GM13977 (cell line): Measurements from ENCODE around the gene ARHGEF28.

ENCODE experiments used
- DNase-seq: peaks from one replicate; pipeline ENCODE4 v3.0.0; 2012; ENCODE audit warnings: low spot score
- in situ Hi-C: fragments of 300-500 bp; cut with MboI; formaldehyde crosslinking; loops from one replicate; pipeline ENCODE4 v1.12.0; 2022; ENCODE audit warnings: low sequenced_read_pairs, low pct_unique_long_range_greater_than_20kb, mixed read lengths, inconsistent platforms; ENCODE audit not compliant: unreplicated experiment
- TF ChIP-seq, protein P1 (sequence below): IDR thresholded peaks from 2 replicates; pipeline ENCODE4 v1.5.1; 2012; ENCODE audit warnings: mild to moderate bottlenecking, control low read depth; ENCODE audit not compliant: insufficient read depth; ENCODE audit errors: extremely low read depth, missing control alignments

ARHGEF28 gene

DNA sequence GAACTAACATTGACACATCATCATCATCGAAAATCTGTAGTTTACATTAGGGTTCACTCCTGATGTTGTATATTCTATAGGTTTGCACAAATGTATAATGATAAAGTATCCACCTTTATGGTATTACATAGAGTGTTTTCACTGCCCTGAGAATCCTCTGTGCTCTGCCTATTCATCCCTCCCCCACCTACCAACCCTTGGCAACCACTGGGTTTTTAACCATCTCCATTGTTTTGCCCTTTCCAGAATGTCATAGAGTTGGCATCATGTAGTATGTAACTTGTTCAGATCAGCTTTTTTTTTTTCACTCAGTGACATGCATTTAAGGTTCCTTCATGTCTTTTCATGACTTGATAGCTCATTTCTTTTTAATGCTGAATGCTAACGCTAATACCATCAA is 106.0 kb downstream of the ARHGEF28 start:
- in situ Hi-C loops = no loop called here
- TF ChIP-seq, protein P1, sequence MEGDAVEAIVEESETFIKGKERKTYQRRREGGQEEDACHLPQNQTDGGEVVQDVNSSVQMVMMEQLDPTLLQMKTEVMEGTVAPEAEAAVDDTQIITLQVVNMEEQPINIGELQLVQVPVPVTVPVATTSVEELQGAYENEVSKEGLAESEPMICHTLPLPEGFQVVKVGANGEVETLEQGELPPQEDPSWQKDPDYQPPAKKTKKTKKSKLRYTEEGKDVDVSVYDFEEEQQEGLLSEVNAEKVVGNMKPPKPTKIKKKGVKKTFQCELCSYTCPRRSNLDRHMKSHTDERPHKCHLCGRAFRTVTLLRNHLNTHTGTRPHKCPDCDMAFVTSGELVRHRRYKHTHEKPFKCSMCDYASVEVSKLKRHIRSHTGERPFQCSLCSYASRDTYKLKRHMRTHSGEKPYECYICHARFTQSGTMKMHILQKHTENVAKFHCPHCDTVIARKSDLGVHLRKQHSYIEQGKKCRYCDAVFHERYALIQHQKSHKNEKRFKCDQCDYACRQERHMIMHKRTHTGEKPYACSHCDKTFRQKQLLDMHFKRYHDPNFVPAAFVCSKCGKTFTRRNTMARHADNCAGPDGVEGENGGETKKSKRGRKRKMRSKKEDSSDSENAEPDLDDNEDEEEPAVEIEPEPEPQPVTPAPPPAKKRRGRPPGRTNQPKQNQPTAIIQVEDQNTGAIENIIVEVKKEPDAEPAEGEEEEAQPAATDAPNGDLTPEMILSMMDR = no peak
- no peak for DNase-seq

DNA sequence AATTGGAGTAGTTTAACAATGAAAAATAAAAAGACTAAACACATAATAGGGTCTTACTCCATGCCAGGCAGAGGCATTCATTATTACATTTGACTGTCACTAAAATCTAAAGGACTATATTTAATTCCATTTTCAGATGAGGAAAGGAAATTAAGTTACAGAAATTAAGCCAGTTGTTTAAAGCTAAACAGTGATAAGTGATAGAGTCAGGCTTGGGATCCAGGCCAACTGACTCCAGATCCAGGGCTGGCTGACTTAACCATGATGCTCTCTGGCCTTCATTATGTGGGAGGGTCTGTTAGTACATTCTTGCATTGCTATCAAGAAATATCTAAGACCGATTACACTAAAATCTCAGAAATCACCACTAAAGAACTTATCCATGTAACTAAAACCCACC is 107.2 kb downstream of the ARHGEF28 start:
- TF ChIP-seq, protein P1 = no peak
- DNase-seq = no peak
- in situ Hi-C loops = no loop called here

- no peak for DNase-seq
- TF ChIP-seq, protein P1 = no peak
- in situ Hi-C loops = no loop called here
Measured at GRCh38 chr5:73735032-73735734, 109.2 kb downstream of the ARHGEF28 start.

DNA sequence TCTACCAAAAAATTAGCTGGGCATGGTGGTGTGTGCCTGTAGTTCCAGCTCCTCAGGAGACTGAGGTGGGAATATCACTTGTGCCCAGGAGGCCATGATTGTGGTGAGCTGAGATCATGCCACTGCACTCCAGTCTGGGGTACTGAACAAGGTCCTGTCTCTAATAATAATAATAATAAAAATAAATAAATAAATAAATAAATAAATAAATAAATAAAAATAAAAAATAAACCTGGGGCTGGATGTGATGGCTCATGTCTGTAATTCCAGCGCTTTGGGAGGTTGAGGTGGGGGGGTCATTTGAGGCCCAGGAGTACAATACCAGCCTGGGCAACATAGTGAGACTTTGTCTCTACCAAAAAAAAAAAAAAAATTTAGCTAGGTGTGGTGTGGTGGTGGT is 113.7 kb downstream of the ARHGEF28 start:
- in situ Hi-C loops = no loop called here
- DNase-seq = no peak
- TF ChIP-seq, protein P1 = no peak

DNA sequence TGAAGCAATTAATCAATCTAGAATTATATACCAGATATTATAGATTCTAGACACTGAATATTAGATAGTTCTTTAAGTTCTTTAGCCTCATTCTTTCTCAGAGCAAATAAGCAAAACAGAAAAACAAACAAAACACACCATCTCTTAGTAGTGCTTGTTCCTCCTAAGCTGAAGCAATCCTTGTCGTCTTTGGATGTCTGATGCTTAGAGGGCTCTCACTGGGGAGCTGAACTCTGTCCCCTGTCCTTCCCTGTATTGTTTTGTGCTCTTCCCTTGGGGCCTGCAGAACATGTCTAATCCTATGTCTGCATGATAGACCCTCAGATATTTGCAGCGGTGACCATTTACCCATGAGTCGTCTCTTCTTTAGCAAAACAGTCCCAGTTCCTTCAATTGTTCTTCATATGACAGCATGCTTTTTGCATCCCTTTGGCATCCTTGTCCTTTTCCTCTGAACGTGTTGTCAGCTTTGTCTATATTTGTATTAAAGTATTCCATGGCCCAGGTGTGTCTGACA is 114.3 kb downstream of the ARHGEF28 start:
- in situ Hi-C loops = no loop called here
- TF ChIP-seq, protein P1 = no peak
- DNase-seq = no peak

DNA sequence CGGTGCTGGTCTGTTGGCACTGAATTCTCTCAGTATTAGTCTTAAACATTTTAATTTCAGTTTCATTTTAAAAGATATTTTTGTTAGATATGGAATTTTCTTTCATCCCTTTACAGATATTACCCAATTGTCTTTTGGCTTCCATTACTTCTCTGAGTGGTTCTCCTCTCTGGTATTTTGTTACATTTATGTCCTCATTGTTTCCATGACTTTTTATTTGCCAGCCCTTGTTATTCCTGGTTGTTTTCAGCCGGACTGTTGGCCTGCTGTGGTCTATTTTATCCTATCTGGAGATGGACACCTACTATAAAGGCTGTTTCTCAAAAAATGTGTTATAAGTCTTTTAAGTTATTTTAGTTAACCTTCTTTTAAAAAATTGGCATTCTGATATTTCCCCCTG is 117.2 kb downstream of the ARHGEF28 start:
- no peak for DNase-seq
- in situ Hi-C loops = no loop called here
- TF ChIP-seq, protein P1 = no peak

- TF ChIP-seq, protein P1 = no peak
- in situ Hi-C loops = no loop called here
- DNase-seq = no peak
Measured at GRCh38 chr5:73745836-73746235, 119.8 kb downstream of the ARHGEF28 start.
